Measurements from ENCODE around the gene DPYD.

DPYD gene

DNA sequence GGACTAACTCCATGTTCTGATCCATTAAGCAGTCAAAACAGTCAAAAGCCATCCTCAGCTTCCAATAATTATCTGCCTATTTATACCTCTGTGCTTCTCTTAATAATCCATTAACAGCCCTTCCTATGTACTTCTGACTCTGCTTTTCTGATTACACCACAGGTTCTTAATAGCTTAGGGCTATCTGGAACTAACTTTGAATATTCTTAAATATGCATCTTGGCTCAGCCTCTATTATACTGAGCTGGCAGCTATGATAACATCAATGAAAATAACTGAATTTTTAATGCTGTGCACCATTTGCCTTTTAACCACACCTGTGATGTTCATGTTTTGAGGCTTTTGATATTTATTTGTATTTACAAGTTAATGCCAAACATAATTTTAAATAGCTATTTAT is 175.9 kb downstream of the DPYD start:
- H3K27ac ChIP-seq = no peak overlapping the region
- TF ChIP-seq, protein P1, sequence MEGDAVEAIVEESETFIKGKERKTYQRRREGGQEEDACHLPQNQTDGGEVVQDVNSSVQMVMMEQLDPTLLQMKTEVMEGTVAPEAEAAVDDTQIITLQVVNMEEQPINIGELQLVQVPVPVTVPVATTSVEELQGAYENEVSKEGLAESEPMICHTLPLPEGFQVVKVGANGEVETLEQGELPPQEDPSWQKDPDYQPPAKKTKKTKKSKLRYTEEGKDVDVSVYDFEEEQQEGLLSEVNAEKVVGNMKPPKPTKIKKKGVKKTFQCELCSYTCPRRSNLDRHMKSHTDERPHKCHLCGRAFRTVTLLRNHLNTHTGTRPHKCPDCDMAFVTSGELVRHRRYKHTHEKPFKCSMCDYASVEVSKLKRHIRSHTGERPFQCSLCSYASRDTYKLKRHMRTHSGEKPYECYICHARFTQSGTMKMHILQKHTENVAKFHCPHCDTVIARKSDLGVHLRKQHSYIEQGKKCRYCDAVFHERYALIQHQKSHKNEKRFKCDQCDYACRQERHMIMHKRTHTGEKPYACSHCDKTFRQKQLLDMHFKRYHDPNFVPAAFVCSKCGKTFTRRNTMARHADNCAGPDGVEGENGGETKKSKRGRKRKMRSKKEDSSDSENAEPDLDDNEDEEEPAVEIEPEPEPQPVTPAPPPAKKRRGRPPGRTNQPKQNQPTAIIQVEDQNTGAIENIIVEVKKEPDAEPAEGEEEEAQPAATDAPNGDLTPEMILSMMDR (IDR thresholded peaks at IDR 0.05) = no peak
- no peak for TF ChIP-seq ZFX (IDR thresholded peaks at IDR 0.05; ENCODE audit: borderline replicate concordance)

DNA sequence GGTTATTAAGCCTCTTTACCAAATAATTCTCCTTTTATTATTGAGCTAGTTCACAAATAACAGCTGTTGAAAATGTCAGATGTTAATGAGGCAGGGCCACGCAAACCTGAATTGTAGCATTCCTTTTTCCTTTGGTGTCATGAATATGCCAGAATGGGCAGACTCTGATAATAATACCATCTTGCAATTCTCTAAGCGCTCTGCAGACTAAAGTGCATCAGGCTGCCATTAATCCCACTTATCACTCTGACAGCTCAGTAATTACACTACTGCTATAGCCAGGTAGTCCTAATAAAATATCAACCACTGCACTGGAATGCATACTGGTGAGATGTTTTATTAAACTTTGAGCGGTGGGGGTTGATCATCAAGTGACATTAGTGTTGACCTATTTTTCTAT is 177.7 kb downstream of the DPYD start:
- no peak overlapping the region for H3K27ac ChIP-seq
- TF ChIP-seq, protein P1 (IDR thresholded peaks at IDR 0.05) = no peak
- TF ChIP-seq ZFX (IDR thresholded peaks at IDR 0.05; ENCODE audit: borderline replicate concordance) = no peak

DNA sequence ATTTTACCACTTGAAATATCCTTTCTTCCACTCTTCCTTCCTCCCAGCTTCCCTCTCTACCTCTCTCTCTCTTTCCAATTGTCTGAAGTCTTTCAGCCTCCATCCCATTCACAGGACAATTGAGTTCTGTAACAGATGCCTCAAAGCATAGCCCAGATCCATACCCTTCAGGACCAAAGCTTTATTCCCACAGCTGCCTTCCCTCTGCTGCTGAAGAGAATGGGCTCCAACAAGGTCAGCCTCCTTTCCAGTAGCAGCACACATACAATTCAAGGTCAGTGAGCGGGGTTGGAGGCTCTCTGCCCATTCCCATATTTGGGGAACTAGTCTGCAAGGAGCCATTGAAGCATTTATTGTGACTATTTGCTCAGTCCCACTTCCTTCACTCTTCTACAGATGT is 179.9 kb downstream of the DPYD start:
- TF ChIP-seq ZFX (IDR thresholded peaks at IDR 0.05; ENCODE audit: borderline replicate concordance) = no peak
- TF ChIP-seq, protein P1 (IDR thresholded peaks at IDR 0.05) = no peak
- no peak overlapping the region for H3K27ac ChIP-seq

DNA sequence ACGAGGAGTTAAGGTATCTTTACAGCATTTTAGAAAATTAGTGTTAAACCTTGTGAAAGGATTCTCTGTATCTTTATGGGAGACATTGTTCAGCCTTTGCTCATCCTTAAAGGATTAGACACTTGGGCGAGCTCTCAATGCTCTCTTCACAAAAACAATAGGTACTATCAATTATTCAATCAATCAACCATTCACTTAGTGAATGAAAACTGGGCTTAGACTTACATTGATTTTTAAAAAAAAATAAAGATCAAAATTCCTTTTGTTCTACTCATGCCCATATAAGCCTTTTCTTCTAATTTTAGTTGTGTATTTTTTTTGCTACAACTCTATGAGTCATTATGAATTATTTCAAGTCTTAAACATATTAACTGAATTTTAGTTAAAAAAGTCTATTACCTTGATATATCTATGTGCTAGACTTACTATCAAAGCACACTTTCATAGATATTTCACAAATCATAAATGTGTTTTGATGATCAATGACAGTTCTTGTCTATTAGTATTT is 181.2 kb downstream of the DPYD start:
- TF ChIP-seq, protein P1 (IDR thresholded peaks at IDR 0.05) = no peak
- no peak overlapping the region for H3K27ac ChIP-seq

DNA sequence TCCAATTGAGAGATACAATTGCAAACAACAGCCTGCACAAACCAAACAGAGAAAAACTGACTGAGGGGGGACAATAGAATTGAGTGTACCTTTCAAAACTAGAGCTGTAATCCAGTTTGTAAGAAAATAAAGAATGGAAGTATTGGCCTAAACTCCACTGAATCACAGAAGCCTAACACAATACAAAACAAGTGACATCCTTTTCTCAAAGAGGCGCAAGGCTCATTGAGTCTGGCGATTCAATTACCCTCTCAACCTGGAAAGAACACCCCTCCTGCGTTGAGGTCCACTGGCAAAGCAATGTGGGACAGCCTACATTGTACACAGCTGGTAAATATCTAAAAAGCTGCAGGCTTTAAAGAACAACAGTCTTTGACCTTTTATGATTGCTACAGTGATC is 182.6 kb downstream of the DPYD start:
- TF ChIP-seq, protein P1 (IDR thresholded peaks at IDR 0.05) = no peak
- TF ChIP-seq ZFX (IDR thresholded peaks at IDR 0.05; ENCODE audit: borderline replicate concordance) = no peak
- no peak overlapping the region for H3K27ac ChIP-seq

DNA sequence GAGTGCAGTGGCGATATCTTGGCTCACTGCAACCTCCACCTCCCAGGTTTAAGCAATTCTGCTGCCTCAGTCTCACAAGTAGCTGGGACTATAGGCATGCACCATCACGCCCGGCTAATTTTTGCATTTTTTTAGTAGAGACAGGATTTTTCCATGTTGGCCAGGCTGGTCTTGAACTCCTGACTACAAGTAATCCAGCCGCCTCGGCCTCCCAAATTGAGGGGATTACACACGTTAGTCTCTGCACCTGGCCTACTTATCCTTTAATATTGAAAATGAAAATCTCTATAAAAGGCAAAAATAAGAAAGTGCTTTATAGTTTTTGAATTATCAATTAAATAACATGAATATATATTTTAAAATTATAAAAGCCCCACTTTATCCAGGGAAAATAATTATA is 190.6 kb downstream of the DPYD start:
- TF ChIP-seq, protein P1 (IDR thresholded peaks at IDR 0.05) = no peak
- TF ChIP-seq ZFX (IDR thresholded peaks at IDR 0.05; ENCODE audit: borderline replicate concordance) = no peak
- no peak overlapping the region for H3K27ac ChIP-seq

DNA sequence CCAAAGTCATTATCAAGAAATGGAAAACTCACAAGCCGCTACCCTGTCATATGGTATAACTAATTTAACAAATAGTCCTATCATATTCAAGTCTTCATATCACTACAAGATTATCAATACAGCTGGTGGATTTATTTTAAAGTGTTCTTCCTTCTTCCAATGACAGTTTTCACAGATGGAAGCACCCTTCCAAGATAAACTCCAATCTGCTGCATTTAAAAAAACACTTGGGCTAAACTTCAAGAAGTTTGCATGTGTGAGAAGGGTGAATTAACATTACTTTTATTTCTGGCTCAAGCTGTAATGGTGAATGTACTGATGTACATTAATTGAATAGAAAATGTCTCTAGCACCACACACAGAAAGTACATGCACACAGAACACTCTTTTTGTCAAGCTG is 192.4 kb downstream of the DPYD start:
- no peak for TF ChIP-seq ZFX (IDR thresholded peaks at IDR 0.05; ENCODE audit: borderline replicate concordance)
- TF ChIP-seq, protein P1 (IDR thresholded peaks at IDR 0.05) = no peak
- H3K27ac ChIP-seq = no peak overlapping the region
